Activated naive CD8-positive, alpha-beta T cell treated with anti-CD3 and anti-CD28 coated beads, Interleukin-2, amount 50 U/mL, for 24 hours (primary cell): ENCODE measurements around the gene ITGA11.
"Not testable (repeated sequence)": the region's sequence is repeated elsewhere in the genome, so short reads cannot be mapped to it uniquely, and the experiment has no call there.

Experiments
- ATAC-seq: fragments of 150-1000 bp; cut with Tn5 transposase; one replicate; pipeline ENCODE4 v1.10.0; 2021
- DNase-seq: peaks from one replicate; pipeline ENCODE4 v3.0.0; 2021
- H3K27ac Mint-ChIP-seq: one replicate; pipeline ENCODE4 v1.8.0; 2021; ENCODE audit warnings: mild to moderate bottlenecking, mixed read lengths
- H3K27me3 Mint-ChIP-seq: one replicate; pipeline ENCODE4 v1.8.0; 2021; ENCODE audit warnings: mixed read lengths
- H3K36me3 Mint-ChIP-seq: one replicate; pipeline ENCODE4 v1.8.0; 2021; ENCODE audit warnings: low read depth, mixed read lengths
- H3K4me1 Mint-ChIP-seq: one replicate; pipeline ENCODE4 v1.8.0; 2021; ENCODE audit warnings: mixed read lengths
- H3K4me3 Mint-ChIP-seq: one replicate; pipeline ENCODE4 v1.8.0; 2021; ENCODE audit warnings: mild to moderate bottlenecking, moderate library complexity, mixed read lengths
- H3K9me3 Mint-ChIP-seq: one replicate; pipeline ENCODE4 v1.8.0; 2021; ENCODE audit warnings: mixed read lengths

Gene ITGA11

DNA sequence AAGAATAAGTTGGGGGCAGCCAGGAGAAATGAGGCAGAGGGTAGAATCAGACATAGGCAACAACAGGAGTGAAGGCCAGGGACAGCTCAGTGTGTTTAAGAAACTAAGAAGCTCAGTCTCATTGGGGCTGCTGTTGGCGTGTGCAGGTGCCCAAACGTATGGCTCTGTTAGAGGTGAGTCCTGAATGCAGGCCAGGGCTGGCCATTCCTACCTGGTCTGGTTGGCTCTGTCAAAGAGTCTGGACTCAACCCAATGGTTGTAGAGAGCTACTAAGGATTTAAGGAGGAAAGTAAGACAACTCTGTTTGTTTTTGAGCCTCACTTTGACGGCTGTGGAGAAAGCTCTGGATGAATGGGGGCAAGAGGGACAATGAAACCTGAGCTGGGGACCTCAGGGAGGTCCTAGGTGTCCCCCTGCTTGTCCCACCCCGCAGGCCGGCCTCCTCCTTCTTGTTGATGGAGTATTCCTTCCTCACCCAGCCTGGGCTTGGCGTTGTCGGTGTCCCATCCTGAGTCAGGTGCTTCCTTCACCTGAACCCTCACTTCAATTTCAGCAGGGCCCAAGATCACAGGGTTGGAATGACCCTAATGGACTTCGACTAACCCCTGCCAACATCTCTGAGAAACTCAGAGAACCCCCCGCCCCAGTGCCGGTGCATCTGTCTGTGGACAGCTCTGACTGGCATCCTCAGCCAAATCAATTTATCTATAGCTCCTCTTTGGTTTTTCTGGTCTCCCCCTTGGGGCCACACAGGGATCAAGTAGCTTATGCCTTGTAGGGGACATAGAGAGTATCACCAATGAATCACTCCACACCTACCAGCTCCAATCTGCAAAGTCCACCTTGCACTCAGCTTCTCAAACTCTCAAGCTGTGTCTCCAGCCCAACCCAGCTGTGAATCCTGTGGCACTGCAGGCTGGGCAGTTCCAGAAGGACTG lies 8.3 kb downstream of the ITGA11 start:
- H3K36me3 Mint-ChIP-seq = no peaks in the 10 kb centered on the region
- no peaks in the 10 kb centered on the region for H3K4me1 Mint-ChIP-seq
- ATAC-seq (no peak), DNase-seq (no peak)
- peaks cover 2% of the 10 kb centered on the region for H3K27me3 Mint-ChIP-seq
- H3K9me3 Mint-ChIP-seq = no peaks in the 10 kb centered on the region
- H3K27ac Mint-ChIP-seq = no peak overlapping the region
- H3K4me3 Mint-ChIP-seq = no peak overlapping the region

DNA sequence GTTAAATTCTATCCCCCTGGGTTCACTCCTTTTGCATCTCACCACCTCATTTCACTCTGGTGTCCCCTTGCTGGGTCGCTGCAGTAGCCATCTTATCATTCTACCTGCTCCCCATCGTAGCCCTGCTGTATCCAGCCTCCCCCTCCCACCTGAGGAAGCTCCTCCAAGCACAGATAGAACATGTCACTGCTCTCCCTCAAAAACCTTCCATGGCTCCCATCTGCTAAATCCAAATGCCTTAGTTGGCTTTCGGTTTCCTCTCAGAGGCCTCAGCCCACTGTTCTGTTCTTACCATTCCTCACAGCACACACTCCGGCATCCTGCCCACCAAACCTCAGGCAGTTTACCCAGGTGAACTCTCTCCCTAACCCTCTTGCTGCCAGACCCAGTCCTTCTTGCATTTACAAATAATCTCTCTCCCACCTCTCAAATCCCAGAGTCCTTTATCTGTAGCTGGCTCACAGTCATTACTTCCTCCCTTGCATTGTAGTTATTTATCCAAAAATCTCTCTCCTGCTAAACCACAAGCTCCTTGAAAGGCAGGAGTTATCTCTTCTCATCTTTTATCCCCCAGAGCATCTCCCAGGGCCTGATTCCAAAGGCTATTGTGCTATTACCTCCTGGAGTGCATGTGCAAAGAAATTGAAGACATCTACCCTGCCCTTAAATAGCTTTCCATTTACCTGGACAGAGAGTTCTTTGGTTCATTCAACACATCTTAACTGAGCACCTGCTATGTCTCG lies 9.4 kb downstream of the ITGA11 start:
- H3K27ac Mint-ChIP-seq, H3K9me3 Mint-ChIP-seq, H3K36me3 Mint-ChIP-seq, H3K4me1 Mint-ChIP-seq, H3K27me3 Mint-ChIP-seq, H3K4me3 Mint-ChIP-seq, DNase-seq, ATAC-seq: not testable (repeated sequence)

DNA sequence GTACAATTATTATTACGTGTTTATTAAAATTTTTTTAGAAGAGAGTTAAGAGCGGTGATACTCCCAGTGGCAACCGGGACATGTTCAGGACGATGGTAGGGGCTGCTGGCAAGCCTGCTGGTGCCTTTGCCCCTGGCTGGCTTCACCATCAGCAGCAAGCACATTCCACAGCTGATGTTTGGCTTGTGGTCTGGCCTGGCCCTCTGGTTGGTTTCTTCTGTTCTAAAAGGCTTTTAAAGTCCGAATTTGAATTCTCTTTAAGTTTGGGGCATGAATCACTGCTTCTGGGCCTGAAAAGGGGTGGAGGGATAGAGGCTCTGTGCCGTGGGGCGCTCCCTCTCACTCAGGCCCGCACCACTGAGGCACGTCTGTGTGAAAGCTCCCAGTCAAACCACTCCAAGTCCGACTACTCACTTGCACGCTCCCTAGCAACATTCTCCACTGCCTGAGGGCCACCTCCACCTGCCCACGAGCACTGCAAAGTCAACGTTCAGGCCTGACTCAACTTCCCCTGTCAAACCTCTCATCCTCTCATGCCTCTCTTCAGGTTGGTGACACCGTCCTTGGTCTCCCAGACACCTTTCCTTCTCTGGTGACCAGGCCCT lies 10.1 kb downstream of the ITGA11 start:
- no peaks in the 10 kb centered on the region for H3K27me3 Mint-ChIP-seq
- no peaks in the 10 kb centered on the region for H3K4me1 Mint-ChIP-seq
- ATAC-seq (no peak), DNase-seq (no peak)
- H3K9me3 Mint-ChIP-seq = no peaks in the 10 kb centered on the region
- H3K4me3 Mint-ChIP-seq = no peak overlapping the region
- no peaks in the 10 kb centered on the region for H3K36me3 Mint-ChIP-seq
- no peak overlapping the region for H3K27ac Mint-ChIP-seq

DNA sequence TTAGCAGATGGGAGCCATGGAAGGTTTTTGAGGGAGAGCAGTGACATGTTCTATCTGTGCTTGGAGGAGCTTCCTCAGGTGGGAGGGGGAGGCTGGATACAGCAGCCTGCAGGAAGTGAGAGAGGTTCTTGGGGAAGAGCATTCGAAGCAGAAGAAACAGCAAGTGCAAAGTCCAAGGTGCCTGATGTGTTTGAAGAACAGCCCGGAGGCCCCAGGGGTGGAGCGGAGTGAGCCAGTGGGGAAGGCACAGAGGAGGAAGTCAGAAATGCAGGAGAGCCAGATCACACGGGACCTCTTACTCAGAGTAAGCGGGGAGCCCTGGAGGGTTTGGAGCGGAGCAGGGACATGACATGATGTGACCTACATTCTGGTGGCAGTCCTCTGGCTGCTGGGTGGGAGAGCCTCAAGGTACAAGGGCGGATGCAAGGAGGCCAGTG lies 10.8 kb downstream of the ITGA11 start:
- ATAC-seq = no peak
- DNase-seq = no peak
- Mint-ChIP-seq H3K9me3 (no peaks in the 10 kb centered on the region), H3K4me1 (no peaks in the 10 kb centered on the region), H3K27ac (no peak overlapping the region), H3K27me3 (no peaks in the 10 kb centered on the region), H3K36me3 (no peaks in the 10 kb centered on the region), H3K4me3 (no peak overlapping the region)

DNA sequence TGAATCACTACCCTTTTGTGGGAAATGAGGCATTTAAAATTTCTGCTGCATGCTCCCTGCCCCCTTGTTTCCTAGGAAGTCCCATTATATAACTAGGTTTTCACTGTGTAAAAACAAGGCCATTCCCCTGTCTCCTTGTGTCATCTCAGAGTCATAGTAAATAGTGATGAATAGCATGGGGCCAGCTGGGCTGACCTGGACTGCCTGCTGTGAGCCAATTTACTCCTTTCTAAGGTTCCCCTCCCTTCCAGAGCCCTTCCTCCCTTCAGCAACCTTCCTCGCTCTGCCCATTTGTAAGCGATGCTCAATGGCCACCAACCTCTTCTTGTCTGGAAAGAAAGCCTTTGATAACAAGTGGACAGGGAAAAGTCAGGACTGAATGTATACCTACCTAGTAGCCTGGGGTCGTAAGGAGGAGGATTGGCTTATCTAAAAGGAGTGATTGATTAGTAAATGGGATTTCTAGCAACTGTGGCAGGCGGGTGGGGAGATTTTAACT lies 11.7 kb downstream of the ITGA11 start:
- Mint-ChIP-seq H3K36me3 (no peaks in the 10 kb centered on the region), H3K4me1 (no peaks in the 10 kb centered on the region), H3K27ac (no peak overlapping the region), H3K27me3 (no peaks in the 10 kb centered on the region), H3K9me3 (no peaks in the 10 kb centered on the region), H3K4me3 (no peak overlapping the region)
- ATAC-seq (no peak), DNase-seq (no peak)

DNA sequence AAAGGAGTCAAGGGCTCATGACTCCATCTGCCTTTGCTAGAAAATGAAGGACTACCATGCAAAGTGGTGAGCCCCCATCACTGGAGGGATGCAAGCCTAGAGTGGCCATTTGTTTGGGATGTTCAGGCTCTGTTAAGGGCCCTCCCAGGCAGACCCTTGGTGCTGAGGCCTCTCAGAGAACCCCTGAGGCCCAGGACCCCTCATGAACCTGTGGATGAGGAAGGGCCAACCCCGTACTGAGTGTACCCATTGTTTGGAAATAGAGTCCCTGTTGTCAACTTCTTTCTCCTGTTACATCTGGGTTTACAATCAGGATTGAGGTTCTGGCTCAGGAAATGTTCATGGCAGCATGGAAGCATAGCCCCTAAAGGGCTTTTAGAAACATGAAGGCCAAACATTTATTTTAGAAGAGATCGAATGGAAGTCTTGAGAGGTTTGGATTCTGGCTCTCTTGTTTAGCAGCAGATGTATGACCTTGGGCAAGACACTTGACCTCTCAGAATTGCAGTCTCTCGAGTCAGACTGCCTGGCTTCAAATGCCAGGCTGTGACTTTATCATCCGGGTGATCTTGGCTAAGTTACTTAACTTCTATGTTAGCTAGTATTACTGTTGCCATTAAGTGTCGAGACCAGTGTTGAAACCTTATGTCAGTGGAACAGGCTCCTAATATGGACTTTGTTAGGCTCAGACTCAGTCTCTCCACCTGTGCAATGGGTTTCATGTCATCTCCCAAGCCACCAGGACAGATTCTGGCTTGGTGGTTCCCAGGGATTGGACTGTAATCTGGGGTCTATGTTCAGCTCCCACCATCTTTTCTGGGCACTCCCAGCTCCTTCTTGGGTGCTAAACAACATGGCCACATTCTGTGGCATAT lies 12.4 kb downstream of the ITGA11 start:
- Mint-ChIP-seq H3K4me3 (no peak overlapping the region), H3K4me1 (no peaks in the 10 kb centered on the region), H3K27me3 (no peaks in the 10 kb centered on the region), H3K27ac (no peak overlapping the region), H3K9me3 (no peaks in the 10 kb centered on the region), H3K36me3 (no peaks in the 10 kb centered on the region)
- DNase-seq (no peak), ATAC-seq (no peak)

DNA sequence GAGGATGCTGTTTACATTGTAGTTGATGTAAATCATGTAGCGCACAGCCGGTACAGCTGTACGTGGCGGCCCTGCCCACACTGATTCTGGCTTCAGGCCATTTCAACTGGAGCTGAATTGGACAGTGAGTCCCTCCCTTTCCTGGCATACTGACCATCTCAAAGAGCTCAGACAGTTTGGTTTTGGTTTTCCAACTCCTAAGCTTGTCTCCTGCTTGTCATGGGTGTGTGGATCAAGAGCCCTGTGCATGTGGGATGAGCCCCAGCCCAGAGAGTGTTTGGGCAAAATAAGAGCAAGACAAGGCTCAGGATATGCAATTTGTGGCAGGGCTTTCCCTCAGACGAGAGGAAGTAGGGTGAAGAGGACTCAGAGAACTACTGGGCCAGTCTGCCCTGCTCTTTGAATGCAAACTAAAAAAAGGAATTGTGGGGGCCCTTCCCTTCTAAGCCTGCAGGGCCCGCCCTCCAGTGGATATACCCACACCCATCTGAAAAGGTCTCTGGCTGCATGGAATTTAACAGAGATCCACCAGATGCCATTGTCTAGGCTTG lies 13.3 kb downstream of the ITGA11 start:
- no peak for DNase-seq
- Mint-ChIP-seq H3K36me3 (no peaks in the 10 kb centered on the region), H3K4me1 (no peaks in the 10 kb centered on the region), H3K27ac (no peak overlapping the region), H3K27me3 (no peaks in the 10 kb centered on the region), H3K4me3 (no peak overlapping the region), H3K9me3 (no peaks in the 10 kb centered on the region)
- no peak for ATAC-seq

DNA sequence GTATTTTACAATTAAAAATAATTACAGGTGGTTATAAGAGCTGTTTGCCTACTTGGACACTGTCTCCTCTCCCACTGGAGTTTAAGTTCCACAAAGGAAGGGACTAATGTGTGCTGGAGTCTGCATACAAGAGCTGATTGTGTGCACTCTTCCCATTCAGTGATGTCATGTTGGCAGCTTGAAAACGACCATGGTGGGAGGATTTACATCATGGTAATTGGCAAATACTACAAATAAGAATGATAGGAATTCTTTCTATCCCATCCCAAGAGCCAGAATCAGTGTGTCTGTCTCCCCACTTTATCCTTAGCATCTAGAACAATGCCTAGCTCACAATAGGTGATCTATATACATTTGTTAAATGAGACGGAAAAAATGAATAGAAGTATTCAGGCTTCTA lies 14.1 kb downstream of the ITGA11 start:
- ATAC-seq = no peak
- Mint-ChIP-seq H3K36me3 (no peaks in the 10 kb centered on the region), H3K27ac (no peak overlapping the region)

DNA sequence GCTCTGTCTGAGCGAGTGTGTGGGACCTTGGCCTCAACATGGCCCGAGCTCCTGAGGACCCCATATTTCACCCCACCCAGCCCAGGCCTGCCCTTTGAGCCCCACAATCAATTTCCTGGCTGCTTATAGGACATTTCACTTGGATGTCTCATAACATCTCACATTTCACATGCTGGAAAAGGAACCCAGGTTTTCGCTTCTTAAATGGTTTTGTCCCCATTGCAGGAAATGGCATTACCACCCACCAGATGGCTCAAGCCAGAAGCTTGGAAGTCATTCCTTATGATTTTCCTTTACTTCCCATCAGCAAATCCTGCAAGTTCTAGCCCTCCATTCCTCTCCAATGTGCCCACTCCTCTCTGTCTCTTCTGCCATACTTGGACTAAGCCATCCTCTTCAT lies 14.9 kb downstream of the ITGA11 start:
- DNase-seq = no peak
- no peak for ATAC-seq
- H3K4me3 Mint-ChIP-seq = no peak overlapping the region
- no peaks in the 10 kb centered on the region for H3K4me1 Mint-ChIP-seq
- no peaks in the 10 kb centered on the region for H3K36me3 Mint-ChIP-seq
- H3K27ac Mint-ChIP-seq = no peak overlapping the region
- no peaks in the 10 kb centered on the region for H3K27me3 Mint-ChIP-seq
- H3K9me3 Mint-ChIP-seq = no peaks in the 10 kb centered on the region

More for the DNA sequence above, 14.1 kb downstream of the ITGA11 start:
- H3K4me3 Mint-ChIP-seq = no peak overlapping the region
- no peaks in the 10 kb centered on the region for H3K4me1 Mint-ChIP-seq
- no peaks in the 10 kb centered on the region for H3K27me3 Mint-ChIP-seq
- H3K9me3 Mint-ChIP-seq = no peaks in the 10 kb centered on the region
- no peak for DNase-seq

DNA sequence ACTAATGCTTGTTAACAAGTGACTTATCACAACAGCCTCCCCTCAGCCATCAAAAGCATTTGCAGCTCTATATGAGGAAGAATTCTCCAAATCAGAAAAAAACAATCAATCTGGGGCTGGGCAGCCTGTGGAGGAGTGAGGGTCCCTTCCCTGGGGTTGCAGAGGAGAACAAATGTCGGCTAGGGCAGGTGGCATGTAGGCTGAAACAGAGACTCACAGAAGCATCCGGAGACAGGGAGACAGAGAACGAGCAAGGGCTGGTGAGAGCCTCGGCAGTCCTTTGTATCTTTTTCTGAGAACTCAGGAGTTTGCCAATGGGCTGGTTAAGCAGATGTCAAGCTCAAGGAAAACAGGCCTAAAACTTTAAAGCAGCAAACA lies 15.8 kb downstream of the ITGA11 start:
- Mint-ChIP-seq H3K9me3 (no peaks in the 10 kb centered on the region), H3K4me3 (no peak overlapping the region), H3K36me3 (no peaks in the 10 kb centered on the region), H3K27me3 (no peaks in the 10 kb centered on the region), H3K4me1 (no peaks in the 10 kb centered on the region), H3K27ac (no peak overlapping the region)
- no peak for DNase-seq
- ATAC-seq = no peak

DNA sequence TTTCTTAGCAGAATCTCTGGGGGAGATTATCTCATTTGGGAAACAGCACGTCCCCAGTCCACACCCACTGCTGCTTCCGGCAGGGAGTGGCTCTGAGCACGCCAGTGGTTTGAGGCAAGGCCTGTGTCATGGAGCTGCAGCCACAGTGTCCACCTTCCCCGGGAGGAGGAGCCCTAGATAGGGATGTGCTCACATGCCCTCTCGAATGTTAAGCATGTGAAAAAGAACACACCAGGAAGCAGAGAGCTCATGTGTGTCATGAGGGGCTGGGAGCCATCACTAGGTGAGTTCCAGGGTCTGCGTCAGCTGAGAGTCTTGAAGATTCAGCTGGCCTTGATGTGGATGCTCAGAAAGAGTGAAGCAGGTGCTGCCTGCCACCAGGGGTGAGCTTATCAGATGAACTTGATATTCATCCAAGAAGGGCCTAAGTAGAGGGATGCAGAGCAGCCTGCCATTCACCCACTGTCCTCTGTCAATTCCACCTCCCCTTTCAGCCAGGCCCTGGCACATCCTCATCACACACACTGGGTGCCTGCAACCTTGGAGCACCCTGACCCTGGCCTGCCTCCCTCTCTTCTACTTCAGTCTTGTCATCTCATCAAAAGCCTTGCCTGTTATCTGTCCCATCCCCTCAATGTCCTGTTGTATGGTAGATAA lies 16.3 kb downstream of the ITGA11 start:
- no peak for ATAC-seq
- Mint-ChIP-seq H3K27me3 (no peaks in the 10 kb centered on the region), H3K36me3 (no peaks in the 10 kb centered on the region), H3K4me1 (no peaks in the 10 kb centered on the region), H3K27ac (no peak overlapping the region), H3K9me3 (no peaks in the 10 kb centered on the region), H3K4me3 (no peak overlapping the region)
- no peak for DNase-seq

DNA sequence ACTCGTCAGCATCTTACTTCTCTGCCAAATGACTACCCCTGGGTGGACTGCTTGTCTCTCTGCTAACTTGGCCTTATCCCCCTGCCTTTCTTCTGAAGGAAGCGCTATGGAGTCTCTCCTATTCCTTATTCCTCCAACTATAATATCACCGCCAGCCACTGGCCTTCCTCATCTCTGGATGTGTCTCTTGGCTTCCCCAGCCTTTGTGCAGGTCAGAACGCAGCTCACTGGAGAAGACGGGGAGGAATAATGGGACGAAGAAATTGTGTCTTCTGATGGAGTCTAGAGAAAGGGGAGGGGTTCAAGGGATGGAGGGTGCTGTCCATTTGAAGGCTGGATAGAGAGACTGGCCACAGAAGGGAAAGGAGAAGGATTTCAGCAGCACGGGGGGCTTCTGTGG lies 16.9 kb downstream of the ITGA11 start:
- no peak for DNase-seq
- no peaks in the 10 kb centered on the region for H3K9me3 Mint-ChIP-seq

DNA sequence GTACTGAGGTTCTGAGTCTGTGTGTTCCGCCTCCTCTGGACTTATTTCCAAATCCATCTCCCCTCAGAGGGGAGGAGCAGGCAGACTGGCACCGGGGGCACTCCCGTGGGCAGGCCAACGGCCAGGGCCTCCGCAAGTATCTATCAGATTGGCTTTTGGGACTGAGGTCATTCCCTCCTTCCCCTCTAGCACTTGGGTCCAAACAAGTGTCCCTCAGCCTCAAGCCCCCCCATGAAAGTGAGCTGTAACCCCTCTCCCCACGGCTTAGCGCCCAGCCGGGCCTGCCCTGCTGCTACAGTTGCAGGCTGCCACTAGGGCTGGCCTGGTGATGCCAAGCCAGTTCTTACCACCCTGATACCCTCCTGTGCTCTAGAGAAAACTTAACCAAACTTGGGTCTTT lies 17.4 kb downstream of the ITGA11 start:
- Mint-ChIP-seq H3K4me3 (no peak overlapping the region), H3K36me3 (no peaks in the 10 kb centered on the region), H3K4me1 (no peaks in the 10 kb centered on the region), H3K27me3 (no peaks in the 10 kb centered on the region), H3K27ac (no peak overlapping the region), H3K9me3 (no peaks in the 10 kb centered on the region)
- DNase-seq (no peak), ATAC-seq (no peak)

More for the DNA sequence above, 16.9 kb downstream of the ITGA11 start:
- no peak for ATAC-seq
- no peak overlapping the region for H3K27ac Mint-ChIP-seq
- H3K4me3 Mint-ChIP-seq = no peak overlapping the region
- no peaks in the 10 kb centered on the region for H3K27me3 Mint-ChIP-seq
- H3K4me1 Mint-ChIP-seq = no peaks in the 10 kb centered on the region
- no peaks in the 10 kb centered on the region for H3K36me3 Mint-ChIP-seq
